H1 (cell line): Measurements from ENCODE around the gene COX14. TPM values are rescaled to one million over a fixed set of nuclear protein-coding genes. Genes with fewer than 3 reads are reported as not detected.

Source experiments
- CTCF ChIA-PET: fragments of 300-600 bp; sonication (Branson Sonifier 250); formaldehyde crosslinking; loops from one replicate; lab custom pipeline; 2021; ENCODE audit not compliant: partially characterized antibody; lab: Charles Lee
- POLR2A ChIA-PET: fragments of 300-600 bp; sonication (Branson Sonifier 250); formaldehyde crosslinking; loops from one replicate; lab custom pipeline; 2021; ENCODE audit warnings: inconsistent platforms; ENCODE audit not compliant: partially characterized antibody; lab: Charles Lee
- DNase-seq, 2 experiments: peaks; one replicate each; pipeline versions ENCODE4 v3.0.0 to v3.0.0-alpha.2; 2010 to 2022; ENCODE audit warnings: low spot score in 2 of 2, low read depth in 1 of 2, mixed read lengths in 1 of 2
- FAIRE-seq: peaks from 2 replicates; lab custom pipeline; 2011; peaks lifted over from hg19 to GRCh38; lab: Jason Lieb, UNC
- H2AFZ ChIP-seq: 2 replicates; pipeline ENCODE4 v1.8.1; 2012; ENCODE audit warnings: low read length, inconsistent platforms
- H2AK5ac ChIP-seq: 2 replicates; pipeline ENCODE4 v1.6.1; 2013; ENCODE audit warnings: low read depth, low read length
- H2BK120ac ChIP-seq: replicated peaks from 2 replicates; pipeline ENCODE3; 2013; ENCODE audit warnings: low read depth, low read length, inconsistent platforms
- H2BK12ac ChIP-seq: 2 replicates; pipeline ENCODE4 v1.6.1; 2013; ENCODE audit warnings: low read depth, low read length
- H2BK15ac ChIP-seq: 2 replicates; pipeline ENCODE4 v1.6.1; 2013; ENCODE audit warnings: low read length
- H2BK20ac ChIP-seq: 2 replicates; pipeline ENCODE4 v1.6.1; 2013; ENCODE audit warnings: low read length
- H2BK5ac ChIP-seq: 2 replicates; pipeline ENCODE4 v1.6.1; 2013; ENCODE audit warnings: low read depth, low read length
- H3K14ac ChIP-seq: 2 replicates; pipeline ENCODE4 v1.6.1; 2013; ENCODE audit warnings: inconsistent platforms; ENCODE audit not compliant: insufficient read length
- H3K18ac ChIP-seq: 2 replicates; pipeline ENCODE4 v1.6.1; 2013; ENCODE audit warnings: low read length; ENCODE audit errors: extremely low read depth
- H3K23ac ChIP-seq: 2 replicates; pipeline ENCODE4 v1.6.1; 2013; ENCODE audit warnings: inconsistent platforms; ENCODE audit not compliant: insufficient read length
- H3K23me2 ChIP-seq: 2 replicates; pipeline ENCODE4 v1.6.1; 2013; ENCODE audit warnings: low read depth, low read length
- H3K27ac ChIP-seq: 2 replicates; pipeline ENCODE4 v1.6.1; 2011; ENCODE audit warnings: low read depth, low read length, inconsistent platforms
- H3K27me3 ChIP-seq, 4 experiments: replicated peaks in 1 of 4; 1 replicate in 1 of 4; 2 replicates in 3 of 4; pipeline versions ENCODE4 v1.6.1 to v1.8.1; 2011 to 2013; ENCODE audit warnings: low read length in 3 of 4, mild to moderate bottlenecking in 3 of 4, inconsistent platforms in 2 of 4, mixed read lengths in 2 of 4, moderate library complexity in 1 of 4; ENCODE audit not compliant: control insufficient read depth in 3 of 4, insufficient read depth in 3 of 4; ENCODE audit errors: extremely low read depth in 1 of 4
- H3K36me3 ChIP-seq, 4 experiments: 2 replicates each; pipeline versions ENCODE4 v1.6.1 to v1.8.1; 2011 to 2013; ENCODE audit warnings: mild to moderate bottlenecking in 4 of 4, low read length in 3 of 4, moderate library complexity in 2 of 4, control low read depth in 1 of 4, inconsistent platforms in 1 of 4; ENCODE audit not compliant: insufficient read depth in 4 of 4, control insufficient read depth in 2 of 4
- H3K4ac ChIP-seq: replicated peaks from 2 replicates; pipeline ENCODE3; 2013; ENCODE audit warnings: low read length, low read depth, mixed read lengths, inconsistent platforms; ENCODE audit not compliant: insufficient read length
- H3K4me1 ChIP-seq, 4 experiments: replicated peaks in 1 of 4; 1 replicate in 1 of 4; 2 replicates in 3 of 4; pipeline versions ENCODE4 v1.6.1 to v1.8.1; 2011 to 2013; ENCODE audit warnings: low read length in 3 of 4, inconsistent platforms in 2 of 4, mixed read lengths in 1 of 4; ENCODE audit not compliant: insufficient read depth in 4 of 4, control insufficient read depth in 3 of 4
- H3K4me2 ChIP-seq, 2 experiments: 2 replicates each; pipeline versions ENCODE4 v1.6.1 to v1.8.1; 2011 to 2013; ENCODE audit warnings: low read depth in 2 of 2, low read length in 2 of 2, control low read depth in 1 of 2, inconsistent platforms in 1 of 2, mild to moderate bottlenecking in 1 of 2; ENCODE audit not compliant: insufficient read depth in 1 of 2
- H3K4me3 ChIP-seq, 4 experiments: fragments of 200-600, 300-600 bp in 1 of 4; sonication (generic), shearing (Covaris generic), sonication (Bioruptor Twin) in 1 of 4; 2 replicates each; pipeline versions ENCODE4 v1.5.1 to v1.8.1; 2011 to 2016; ENCODE audit warnings: low read length in 4 of 4, low read depth in 3 of 4, control low read depth in 2 of 4, inconsistent platforms in 2 of 4, mild to moderate bottlenecking in 2 of 4, mixed read lengths in 1 of 4, moderate library complexity in 1 of 4; ENCODE audit not compliant: insufficient read depth in 2 of 4; ENCODE audit errors: extremely low read depth in 1 of 4
- H3K56ac ChIP-seq: replicated peaks from 2 replicates; pipeline ENCODE3; 2013; ENCODE audit warnings: low read depth, mild to moderate bottlenecking, mixed read lengths, low read length, inconsistent platforms; ENCODE audit not compliant: insufficient read length
- H3K79me1 ChIP-seq: 2 replicates; pipeline ENCODE4 v1.6.1; 2013; ENCODE audit warnings: low read depth, low read length, control low read depth
- H3K79me2 ChIP-seq, 2 experiments: 2 replicates each; pipeline versions ENCODE4 v1.6.1 to v1.8.1; 2012 to 2013; ENCODE audit warnings: low read length in 2 of 2, mild to moderate bottlenecking in 2 of 2, inconsistent platforms in 1 of 2; ENCODE audit not compliant: insufficient read depth in 2 of 2, control insufficient read depth in 1 of 2
- H3K9ac ChIP-seq, 4 experiments: replicated peaks in 1 of 4; 1 replicate in 1 of 4; 2 replicates in 3 of 4; pipeline versions ENCODE4 v1.6.1 to v1.8.1; 2011 to 2013; ENCODE audit warnings: low read depth in 3 of 4, low read length in 3 of 4, control low read depth in 2 of 4, mild to moderate bottlenecking in 2 of 4, moderate library complexity in 2 of 4, inconsistent platforms in 1 of 4; ENCODE audit errors: extremely low read depth in 1 of 4
- H3K9me3 ChIP-seq, 2 experiments: 2 replicates each; pipeline versions ENCODE4 v1.6.1 to v1.8.1; 2012 to 2013; ENCODE audit warnings: mild to moderate bottlenecking in 2 of 2, moderate library complexity in 2 of 2, control low read depth in 1 of 2, inconsistent platforms in 1 of 2, low read depth in 1 of 2, low read length in 1 of 2, mixed read lengths in 1 of 2; ENCODE audit not compliant: insufficient read depth in 2 of 2
- H4K20me1 ChIP-seq, 2 experiments: replicated peaks in 1 of 2; 2 replicates each; pipeline versions ENCODE3 to v1.8.1; 2011 to 2013; ENCODE audit warnings: inconsistent platforms in 2 of 2, low read length in 2 of 2, mild to moderate bottlenecking in 1 of 2; ENCODE audit not compliant: insufficient read depth in 2 of 2, control insufficient read depth in 1 of 2
- H4K5ac ChIP-seq: 2 replicates; pipeline ENCODE4 v1.6.1; 2013; ENCODE audit warnings: low read length, low read depth, mixed read lengths, inconsistent platforms; ENCODE audit not compliant: insufficient read length
- H4K8ac ChIP-seq: 2 replicates; pipeline ENCODE4 v1.8.0; 2013; ENCODE audit warnings: mild to moderate bottlenecking, moderate library complexity, low read length, inconsistent platforms; ENCODE audit not compliant: insufficient read depth; ENCODE audit errors: extremely low read depth
- H4K91ac ChIP-seq: replicated peaks from 2 replicates; pipeline ENCODE3; 2013; ENCODE audit warnings: low read length, mixed read lengths, inconsistent platforms; ENCODE audit not compliant: insufficient read length
- BACH1 ChIP-seq: IDR thresholded peaks from 2 replicates; pipeline ENCODE4 v1.6.1; 2012; ENCODE audit warnings: low read length, improper control_type of control experiment
- BRCA1 ChIP-seq: IDR thresholded peaks from 2 replicates; pipeline ENCODE4 v1.6.1; 2012; ENCODE audit warnings: low read depth, low read length, improper control_type of control experiment
- CBX8 ChIP-seq: fragments of 300-800, 300-1000 bp; sonication (generic); IDR thresholded peaks from 2 replicates; pipeline ENCODE4 v1.7.1; 2016; ENCODE audit warnings: low read depth, low read length, borderline replicate concordance
- CHD1 ChIP-seq: IDR thresholded peaks from 2 replicates; pipeline ENCODE4 v1.6.1; 2012; ENCODE audit warnings: low read depth, low read length, improper control_type of control experiment
- CHD2 ChIP-seq: IDR thresholded peaks from 2 replicates; pipeline ENCODE4 v1.6.1; 2012; ENCODE audit warnings: low read length, improper control_type of control experiment
- EP300 ChIP-seq, 2 experiments: IDR thresholded peaks; 1 replicate in 1 of 2; 2 replicates in 1 of 2; pipeline ENCODE4 v1.6.1; 2011 to 2012; ENCODE audit warnings: low read depth in 2 of 2, low read length in 2 of 2, mild to moderate bottlenecking in 2 of 2, borderline replicate concordance in 1 of 2, inconsistent platforms in 1 of 2, moderate library complexity in 1 of 2
- RFX5 ChIP-seq: IDR thresholded peaks from 2 replicates; pipeline ENCODE4 v1.6.1; 2011; ENCODE audit warnings: low read depth, low read length, improper control_type of control experiment, borderline replicate concordance
- SIN3A ChIP-seq, 2 experiments: IDR thresholded peaks in 1 of 2; conservative IDR thresholded peaks in 1 of 2; 2 replicates each; pipeline ENCODE4 v1.6.1; 2011 to 2012; ENCODE audit warnings: low read length in 2 of 2, improper control_type of control experiment in 1 of 2, low read depth in 1 of 2, mild to moderate bottlenecking in 1 of 2
- TAF1 ChIP-seq: IDR thresholded peaks from 2 replicates; pipeline ENCODE4 v1.6.1; 2011; ENCODE audit warnings: mild to moderate bottlenecking, low read depth, low read length
- TEAD4 ChIP-seq: IDR thresholded peaks from 2 replicates; pipeline ENCODE4 v1.6.1; 2012; ENCODE audit warnings: low read depth, low read length, inconsistent platforms, mixed read lengths
- ZNF274 ChIP-seq: IDR thresholded peaks from 2 replicates; pipeline ENCODE4 v1.7.0; 2012; ENCODE audit warnings: low read length, borderline replicate concordance; ENCODE audit errors: extremely low read depth
- WGBS, 2 experiments: shearing (Covaris generic) in 1 of 2; methylation state at CpG; one replicate each; pipeline versions ENCODE4 v1.1.6 to v1.1.7; 2013 to 2015; ENCODE audit warnings: low lambda C conversion rate in 2 of 2, mixed read lengths in 2 of 2, inconsistent platforms in 1 of 2, low coverage in 1 of 2, missing lambda C conversion rate in 1 of 2; ENCODE audit not compliant: insufficient replicate concordance in 2 of 2, insufficient coverage in 1 of 2, insufficient read length in 1 of 2; ENCODE audit errors: extremely low coverage in 1 of 2, missing lambda C conversion rate in 1 of 2; 5-methylcytosine and 5-hydroxymethylcytosine counted together
- polyA plus RNA-seq, 7 experiments: library from polyadenylated mRNA; depleted of rRNA in 3 of 7; stranded (reverse) in 5 of 7; unstranded in 2 of 7; fragments of >200 nt in 5 of 7; fragments of 200-250 nt in 2 of 7; gene quantifications; 1 replicate in 5 of 7; 2 replicates in 1 of 7; 4 replicates in 1 of 7; pipeline versions ENCODE4 v1.2.1 to v1.2.3, GENCODE V29; 2011 to 2013; ENCODE audit warnings: missing spikeins in 2 of 7, mixed read lengths in 2 of 7
- total RNA-seq: library from RNA; stranded (reverse); fragmentation: NEBNext Ultra II Directional; extraction: Animal tissue kit (Norgen Biotek cat#: 25700); gene quantifications from 2 replicates; pipeline ENCODE4 v1.2.1, GENCODE V29; 2021

The COX14 gene
- total and polyA plus RNA-seq, 2 of the 8 experiments (the other 6 are each of a cell fraction or from before 2014, with no cell fraction given) = 40.1 to 102 TPM

DNA sequence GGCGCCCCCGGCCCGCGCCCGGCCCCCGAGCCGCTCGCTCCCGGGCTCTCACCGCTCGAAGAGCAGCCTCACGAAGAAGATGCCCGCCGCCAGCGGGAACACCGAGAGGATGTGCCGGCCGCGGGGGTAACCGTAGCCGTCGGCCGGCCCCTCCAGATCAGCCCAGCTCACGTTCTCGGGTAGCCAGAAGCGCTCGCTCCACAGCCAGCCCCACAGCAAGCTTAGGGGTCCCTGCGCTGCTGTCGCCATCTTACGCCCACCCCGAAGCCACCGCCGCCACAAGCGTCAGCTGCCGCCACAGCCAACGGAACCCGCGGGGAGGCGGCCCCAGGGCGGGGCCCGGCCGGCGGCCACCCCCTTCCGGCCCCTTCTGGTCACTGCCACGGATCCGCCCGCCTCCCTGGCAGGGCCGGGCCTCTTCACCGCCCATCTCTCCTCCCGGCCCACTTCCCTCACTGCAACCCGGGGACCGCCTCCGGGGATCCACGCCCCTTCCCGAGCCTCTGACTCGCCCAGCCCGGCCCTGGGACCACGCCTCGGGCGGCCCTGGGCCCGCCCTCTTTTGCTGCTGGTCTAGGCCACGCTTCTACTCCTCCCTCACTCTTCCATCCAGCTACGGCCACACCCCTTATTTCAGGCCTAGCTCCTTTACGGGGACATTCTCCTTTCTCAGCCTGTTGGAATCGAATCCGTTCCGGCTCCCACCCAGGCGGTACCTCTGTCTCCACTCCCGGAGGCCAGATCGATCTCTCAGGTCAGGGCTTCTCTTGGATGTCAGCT lies 55.2 kb downstream of the COX14 start, which contains the start of gene CERS5:
TSS of gene CERS5 (minus strand) at position 321 of the 780 bp plus-strand sequence. CDS start at position 249, 72 bp downstream.
- ChIA-PET POLR2A (interaction anchor here (0.6 to 3.3 kb wide), 35 partner anchors 9 to 660 kb away, joined by 3 to 33 read pairs (median 4); partner anchors contain the start of genes COX14, GPD1, LIMA1 and SMARCD1), CTCF (interaction anchor here (0.7 to 6.0 kb wide), 15 partner anchors 9 to 147 kb away, joined by 3 to 28 read pairs (median 5); partner anchors contain the start of genes GPD1 and SMARCD1)
- Histone ChIP-seq H2BK20ac (no peak within 1 kb of the TSS), H4K8ac (peak within 1 kb of the TSS; percentile 97), H3K14ac (no peak within 1 kb of the TSS), H3K36me3 (no peaks in the 10 kb centered on the region; a peak in 1 of 8 replicates), H2BK5ac (peak within 1 kb of the TSS; percentile 86), H3K79me1 (no peaks in the 10 kb centered on the region), H2BK12ac (peak within 1 kb of the TSS; percentile 71; the same call in 1 of the 2 replicates), H4K91ac (peak within 1 kb of the TSS; percentile 14), H3K79me2 (peaks cover 10 to 43% of the 10 kb centered on the region in 2 experiments), H3K56ac (peak within 1 kb of the TSS; percentile 75), H3K23me2 (peaks cover 5% of the 10 kb centered on the region), H3K27me3 (no peaks in the 10 kb centered on the region), H3K4me1 (peaks cover 0 to 2% (median 0%) of the 10 kb centered on the region in 4 experiments; a peak in 2 of 7 replicates), H3K4ac (no peak within 1 kb of the TSS), H2BK15ac (0 out of 2 replicates have a peak within 1 kb of the TSS, but pooled peaks have one; percentile 46), H3K9ac (peak within 1 kb of the TSS; percentile 77 to 88 (median 81)), H3K18ac (peak within 1 kb of the TSS; percentile 83), H2BK120ac (no peak within 1 kb of the TSS), H3K9me3 (no peaks in the 10 kb centered on the region), H4K5ac (peak within 1 kb of the TSS; percentile 37), H2AFZ (peak within 1 kb of the TSS; percentile 3; the same call in 1 of the 2 replicates), H3K4me2 (peak within 1 kb of the TSS; percentile 88 to 93), H3K4me3 (peak within 1 kb of the TSS; percentile 51 to 91 (median 82)), H3K23ac (no peak within 1 kb of the TSS), H3K27ac (peak within 1 kb of the TSS; percentile 74), H2AK5ac (no peak within 1 kb of the TSS), H4K20me1 (peaks cover 0 to 2% of the 10 kb centered on the region in 2 experiments)
- FAIRE-seq = no peak
- WGBS, 2 experiments = 2% methylated on average over 56 of the region's 70 CpGs; no CpG with 5 or more reads in 1 of the 2 experiments
- DNase-seq = peak; percentile 97
- peak; percentile 8; the same call in 1 of the 2 replicates for TF ChIP-seq BACH1
- TF ChIP-seq EP300 (IDR thresholded peaks at IDR 0.05; ENCODE audit: borderline replicate concordance in 1 of 2, low read depth in 2 of 2, low read length in 2 of 2) = no peak
- 0 out of 2 replicates have a peak, but pooled peaks have one; percentile 18 for TF ChIP-seq TEAD4
- TF ChIP-seq CHD1 = no peak
- no peak for TF ChIP-seq CBX8
- peak; percentile 37; the same call in 1 of the 2 replicates for TF ChIP-seq RFX5
- peak; percentile 69 for TF ChIP-seq TAF1
- TF ChIP-seq CHD2 = 0 out of 2 replicates have a peak, but pooled peaks have one; percentile 17
- TF ChIP-seq SIN3A (conservative IDR thresholded peaks at IDR 0.05 in 1 of 2, IDR thresholded peaks at IDR 0.05 in 1 of 2; ENCODE audit: low read depth in 1 of 2, low read length in 2 of 2) = peak in 1 of 2 experiments; percentile 45; a peak in 2 of 4 replicates
- TF ChIP-seq BRCA1 = no peak
- TF ChIP-seq ZNF274 = no peak
